ENCODE measurements around the gene SZRD1.

Gene SZRD1

DNA sequence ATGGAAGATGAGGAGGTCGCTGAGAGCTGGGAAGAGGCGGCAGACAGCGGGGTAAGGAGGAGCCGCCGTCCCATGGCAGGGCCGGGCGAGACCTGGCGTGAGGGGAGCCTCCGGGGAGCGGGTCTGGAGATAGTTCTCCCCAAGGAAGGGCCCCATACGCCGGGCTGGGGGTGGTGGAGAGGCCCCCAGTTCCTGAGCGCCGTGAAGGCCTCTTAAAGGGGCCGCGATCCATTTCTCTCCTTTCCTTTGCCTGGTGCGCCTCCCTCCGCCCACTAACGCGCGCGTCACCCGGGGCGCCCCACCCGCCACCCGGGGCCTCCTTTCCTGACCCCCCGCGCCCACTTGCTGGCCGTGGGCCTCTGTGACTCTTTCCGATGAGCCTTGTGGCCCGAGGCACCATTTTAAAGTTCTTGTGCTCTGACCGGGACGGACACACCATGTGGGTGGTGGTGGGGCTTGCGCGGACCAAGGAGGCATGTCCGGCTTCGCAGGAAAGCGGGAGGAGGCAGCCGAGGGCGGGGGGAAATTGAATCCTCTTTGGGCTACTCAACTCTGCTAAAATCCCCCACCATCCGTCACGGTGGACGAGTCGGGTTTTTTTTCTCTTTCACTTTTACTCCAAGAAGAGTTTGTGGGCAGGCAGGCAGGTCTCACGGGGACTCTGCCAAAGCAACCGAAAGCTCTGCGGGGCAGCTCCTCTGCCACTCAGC lies 371 bp downstream of the SZRD1 start:
- peak; percentile 77 to 81 (median 78) for DNase-seq (ENCODE audit: low read depth in 2 of 3, low spot score in 1 of 3)

GRCh38 chr1:16367968-16368890 lies 1.2 kb downstream of the SZRD1 start:
- DNase-seq (ENCODE audit: low read depth in 2 of 3, low spot score in 1 of 3): no peak

DNA sequence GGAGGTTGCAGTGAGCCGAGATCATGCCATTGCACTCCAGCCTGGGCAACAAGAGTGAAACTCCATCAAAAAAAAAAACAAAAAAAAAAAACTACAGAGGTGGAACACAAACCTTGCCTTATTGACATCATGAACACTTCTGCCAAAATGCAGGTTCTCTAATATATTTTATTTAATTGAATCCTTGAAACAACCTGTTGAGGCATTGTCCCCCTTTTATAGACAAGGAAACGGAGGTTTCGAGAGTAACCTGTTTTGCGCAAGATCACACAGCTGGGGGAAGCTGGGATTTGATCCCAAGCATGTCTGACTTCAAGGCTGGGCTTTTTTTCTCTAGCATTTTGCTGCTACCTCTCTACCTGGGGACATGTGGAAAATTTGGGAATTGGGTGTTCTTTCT lies 2.8 kb downstream of the SZRD1 start:
- no peak for DNase-seq (ENCODE audit: low read depth in 2 of 3, low spot score in 1 of 3)

- no peak for DNase-seq (ENCODE audit: low read depth in 2 of 3, low spot score in 1 of 3)
These were observed 4.7 kb downstream of the SZRD1 start for GRCh38 chr1:16371725-16372124.

DNA sequence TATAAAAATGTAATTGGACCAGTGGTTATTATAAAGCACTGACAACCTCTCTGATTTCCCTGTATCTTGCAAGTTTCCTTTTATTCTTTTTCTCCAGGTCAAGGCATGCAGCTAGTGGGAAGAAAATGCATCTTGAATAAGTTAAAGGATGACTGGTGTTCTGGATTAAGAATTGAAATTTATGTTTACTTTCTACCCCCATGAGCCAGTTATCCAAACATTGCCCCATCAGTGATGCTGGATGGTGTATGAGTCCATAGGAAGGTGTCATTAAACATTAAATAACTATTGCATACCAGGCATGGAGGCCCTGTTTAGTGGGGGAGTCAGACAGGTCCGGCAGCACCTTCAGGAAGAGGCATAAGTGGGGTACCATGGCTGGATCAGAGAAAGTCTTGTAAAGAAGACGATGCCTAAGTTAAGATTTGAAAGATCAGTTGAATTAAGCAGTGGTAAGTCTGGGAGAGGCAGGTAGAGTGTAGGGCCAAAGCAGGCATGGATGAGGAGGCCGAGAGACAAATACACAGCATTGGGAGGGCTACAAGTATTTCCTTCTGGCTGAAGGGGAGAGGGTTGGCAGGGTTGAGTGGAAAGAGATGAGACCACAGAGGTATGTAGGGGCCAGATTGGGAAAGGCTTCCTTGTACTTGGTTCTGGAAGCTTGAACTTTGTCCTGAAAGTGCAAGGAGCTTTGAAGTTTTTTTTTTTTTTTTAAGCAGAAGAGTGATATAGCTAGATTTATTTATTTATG lies 5.7 kb downstream of the SZRD1 start:
- DNase-seq (ENCODE audit: low read depth in 2 of 3, low spot score in 1 of 3): no peak

DNA sequence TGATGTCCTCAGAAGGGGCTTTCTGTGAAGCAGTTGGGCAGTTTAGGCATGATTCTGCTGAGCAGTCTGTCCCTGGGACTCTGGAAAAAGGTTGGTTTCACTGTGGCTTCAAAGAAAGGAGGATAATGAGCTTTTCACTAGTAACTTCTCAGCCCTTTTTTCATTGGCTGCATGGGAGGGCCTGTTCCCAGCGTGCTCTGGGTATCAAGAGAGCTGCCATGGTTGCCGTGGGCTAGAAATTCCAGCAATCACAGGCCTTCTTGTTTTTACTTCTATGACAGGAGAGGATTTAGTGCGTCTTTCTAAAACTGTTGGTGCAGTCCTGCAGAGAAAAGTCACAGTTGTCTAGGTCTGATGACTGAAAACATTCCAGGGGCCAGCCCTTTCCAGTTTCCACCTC lies 7.2 kb downstream of the SZRD1 start:
- no peak for DNase-seq (ENCODE audit: low read depth in 2 of 3, low spot score in 1 of 3)

- DNase-seq (ENCODE audit: low read depth in 2 of 3, low spot score in 1 of 3): no peak
These were observed 8.7 kb downstream of the SZRD1 start for GRCh38 chr1:16375521-16376340.

GRCh38 chr1:16376971-16377370 lies 9.9 kb downstream of the SZRD1 start:
- no peak for DNase-seq (ENCODE audit: low read depth in 2 of 3, low spot score in 1 of 3)

GRCh38 chr1:16378443-16378842 lies 11.4 kb downstream of the SZRD1 start:
- no peak for DNase-seq (ENCODE audit: low read depth in 2 of 3, low spot score in 1 of 3)

- no peak for DNase-seq (ENCODE audit: low read depth in 2 of 3, low spot score in 1 of 3)
These were observed 13.8 kb downstream of the SZRD1 start for GRCh38 chr1:16380868-16381267.

- no peak for DNase-seq (ENCODE audit: low read depth in 2 of 3, low spot score in 1 of 3)
These were observed 16.8 kb downstream of the SZRD1 start for GRCh38 chr1:16383888-16384287.

DNA sequence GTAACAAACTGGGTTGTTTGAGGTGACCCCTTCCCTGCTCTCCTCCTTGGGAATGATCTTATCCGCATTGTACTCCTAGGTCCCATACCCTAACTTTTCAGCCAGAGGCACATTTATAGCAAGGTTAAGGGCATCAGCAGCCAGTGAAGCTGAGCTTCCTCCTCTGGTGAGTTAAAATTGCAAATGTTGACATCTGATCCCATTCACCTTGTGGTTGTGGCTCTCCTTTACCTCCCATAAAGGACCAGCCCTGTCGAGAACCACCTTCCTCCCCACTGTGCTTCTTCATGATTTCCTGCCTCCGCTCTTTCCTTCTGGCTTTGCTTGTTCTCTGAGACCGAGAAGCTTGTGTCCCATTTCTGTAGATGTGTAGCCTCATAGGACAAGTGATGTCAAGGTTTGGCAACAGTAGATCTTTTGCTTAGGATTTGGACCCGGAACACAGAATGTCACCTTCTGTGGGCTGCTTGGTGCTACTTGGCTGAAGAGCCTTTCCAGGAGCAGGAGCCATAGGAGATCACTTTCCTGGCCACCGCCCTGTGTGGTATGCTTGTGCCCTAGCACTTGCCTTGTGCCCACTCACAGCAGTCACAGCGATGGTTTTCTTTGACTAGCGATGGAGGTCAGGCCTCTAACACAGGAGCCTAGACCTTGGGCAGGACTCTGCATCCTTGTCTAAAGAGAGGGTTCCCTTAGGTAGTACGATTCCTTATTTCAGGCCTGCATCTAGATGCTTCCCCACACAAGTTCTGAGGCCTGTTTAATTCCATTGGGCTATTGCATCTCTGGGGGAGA lies 18.8 kb downstream of the SZRD1 start:
- DNase-seq (ENCODE audit: low read depth in 2 of 3, low spot score in 1 of 3): no peak

DNA sequence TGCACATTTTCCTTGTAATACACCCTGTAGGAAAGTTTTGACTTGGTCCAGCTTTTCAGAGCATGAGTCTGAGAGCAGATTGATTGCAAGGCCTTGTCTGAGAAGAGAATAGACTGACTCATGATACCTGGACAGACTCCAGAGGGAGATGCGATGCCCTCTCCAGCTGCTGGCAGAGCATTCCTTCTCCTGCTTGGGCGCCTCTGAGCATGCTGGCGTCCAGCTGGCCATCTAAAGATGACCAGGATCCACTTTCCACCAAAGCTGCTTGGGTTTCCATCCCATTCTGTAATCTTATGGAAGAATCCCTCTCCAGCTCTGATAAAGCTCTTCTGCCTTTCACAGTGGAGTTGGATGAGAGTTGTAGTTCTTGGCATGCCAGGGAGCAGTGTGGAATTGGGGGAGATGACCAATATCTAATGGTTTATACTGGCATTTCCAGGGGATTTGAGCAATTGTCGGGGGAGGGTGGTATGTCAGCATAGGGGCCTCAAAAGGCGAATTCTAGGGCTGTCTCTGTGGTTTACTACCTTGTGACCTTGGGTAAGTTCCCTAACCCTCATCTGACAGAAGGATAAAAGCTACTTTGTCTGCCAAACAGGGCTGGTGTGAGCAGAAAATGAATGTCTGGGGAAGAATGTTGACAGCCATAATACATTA lies 19.5 kb downstream of the SZRD1 start:
- no peak for DNase-seq (ENCODE audit: low read depth in 2 of 3, low spot score in 1 of 3)

DNA sequence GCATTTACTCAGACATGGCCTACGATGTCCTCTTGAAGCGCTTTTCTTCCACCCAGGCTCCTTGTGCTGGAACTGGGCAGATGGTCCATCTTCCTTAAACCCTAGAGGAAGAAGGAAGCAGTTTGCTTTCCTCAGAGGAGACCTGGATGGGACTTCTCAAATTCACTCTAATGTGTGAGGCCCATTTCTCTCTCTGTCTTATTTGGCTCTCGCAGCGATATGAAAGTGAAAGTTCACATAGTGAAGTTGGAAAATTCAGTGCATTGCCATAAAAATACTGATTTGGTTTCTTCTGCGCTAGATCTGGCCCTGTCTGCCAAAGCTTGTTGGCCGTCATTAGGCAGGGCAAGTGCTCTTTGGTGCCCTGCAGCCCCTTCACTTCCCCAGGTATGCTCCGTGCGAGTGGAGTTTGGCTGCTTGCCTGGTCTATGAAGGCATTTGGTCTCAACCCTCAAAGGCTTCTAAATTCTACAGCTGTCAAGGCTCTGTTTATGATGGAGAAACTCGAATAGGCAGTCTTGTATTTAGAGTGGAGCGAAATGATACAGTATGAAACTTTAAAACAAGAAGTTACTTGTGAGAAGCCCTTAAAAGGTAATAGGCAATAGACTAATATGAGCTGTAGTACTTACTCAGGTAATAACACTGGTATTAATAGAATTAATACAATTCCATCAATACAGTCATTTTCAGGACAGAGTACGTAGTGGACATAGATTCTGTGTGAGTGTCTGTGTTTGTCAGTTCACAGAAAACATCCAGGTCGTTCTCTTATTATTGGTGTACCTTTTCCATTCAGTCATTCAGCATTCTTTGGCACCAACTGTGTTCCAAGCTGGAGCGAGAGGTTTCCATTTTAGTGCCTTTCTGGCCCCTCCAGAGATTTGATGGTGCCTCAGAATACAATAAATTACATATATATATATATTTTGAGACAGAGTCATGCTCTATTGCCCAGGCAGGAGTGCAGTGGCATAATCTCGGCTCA lies 20.5 kb downstream of the SZRD1 start:
- DNase-seq (ENCODE audit: low read depth in 2 of 3, low spot score in 1 of 3): no peak

GRCh38 chr1:16391411-16391810 lies 24.4 kb downstream of the SZRD1 start:
- DNase-seq (ENCODE audit: low read depth in 2 of 3, low spot score in 1 of 3): no peak

DNA sequence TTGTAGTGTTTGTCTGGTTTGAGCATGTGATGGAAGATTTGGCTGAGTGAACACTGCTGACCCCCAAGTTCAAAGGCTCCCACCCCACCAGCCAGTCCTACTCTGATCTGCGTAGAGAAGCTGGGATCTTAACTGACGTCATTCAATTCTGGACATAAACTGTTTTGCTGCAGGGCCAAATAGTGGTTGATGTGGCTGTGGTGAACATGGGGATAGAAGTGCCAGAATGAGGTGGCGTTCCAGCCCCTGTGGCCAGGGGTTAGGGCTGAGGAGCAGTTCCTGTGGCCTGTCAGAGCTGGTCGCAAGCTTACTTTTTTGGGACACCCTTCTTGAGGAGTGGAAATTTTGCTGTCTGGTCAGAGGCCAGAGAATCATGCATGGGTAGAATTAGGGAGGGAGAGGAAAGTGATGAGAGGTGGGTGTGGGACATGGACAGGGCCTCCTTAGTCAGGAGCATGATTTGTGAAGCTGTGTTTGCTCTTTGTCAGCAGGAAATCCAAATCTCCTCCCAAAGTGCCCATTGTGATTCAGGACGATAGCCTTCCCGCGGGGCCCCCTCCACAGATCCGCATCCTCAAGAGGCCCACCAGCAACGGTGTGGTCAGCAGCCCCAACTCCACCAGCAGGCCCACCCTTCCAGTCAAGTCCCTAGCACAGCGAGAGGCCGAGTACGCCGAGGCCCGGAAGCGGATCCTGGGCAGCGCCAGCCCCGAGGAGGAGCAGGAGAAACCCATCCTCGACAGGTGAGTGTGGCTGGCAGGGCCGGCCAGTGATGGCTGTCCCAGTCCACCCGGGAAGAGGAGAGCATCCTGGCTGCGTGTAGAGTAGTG lies 25.9 kb downstream of the SZRD1 start:
- no peak for DNase-seq (ENCODE audit: low read depth in 2 of 3, low spot score in 1 of 3)
